ENCODE measurements around the gene SLCO4A1. TPM values are rescaled to one million over a fixed set of nuclear protein-coding genes. Genes with fewer than 3 reads are reported as not detected.

Gene SLCO4A1
- total and polyA plus RNA-seq, 9 of the 15 experiments (the other 6 are each of a cell fraction or from before 2014, with no cell fraction given), result 1.6 to 21.9 (median 12.8) TPM

GRCh38 chr20:62598761-62599194 is 43.5 kb upstream of the SLCO4A1 start (continued):
- TF ChIP-seq ZBTB40 (IDR thresholded peaks at IDR 0.05) (no peak), ZBTB40 (CRISPR knock-in tag; IDR thresholded peaks at IDR 0.05) (no peak), CEBPB (tag; IDR thresholded peaks at IDR 0.05) (no peak), NFXL1 (CRISPR knock-in tag; IDR thresholded peaks at IDR 0.05) (no peak), E2F6 (IDR thresholded peaks at IDR 0.05; ENCODE audit: borderline replicate concordance in 1 of 2, extremely low read depth in 1 of 2, insufficient read depth in 1 of 2, insufficient read length in 1 of 2, low read depth in 1 of 2, low read length in 1 of 2, poor library complexity in 1 of 2, severe bottlenecking in 1 of 2) (peak; percentile 25 to 35), ZNF436 (CRISPR knock-in tag; IDR thresholded peaks at IDR 0.05) (no peak), ATF2 (CRISPR knock-in tag; IDR thresholded peaks at IDR 0.05) (no peak), PKNOX1 (IDR thresholded peaks at IDR 0.05) (no peak), DIDO1 (tag; IDR thresholded peaks at IDR 0.05; ENCODE audit: low read depth) (no peak), KAT7 (CRISPR knock-in tag; IDR thresholded peaks at IDR 0.05; ENCODE audit: borderline replicate concordance) (no peak), STAT5A (IDR thresholded peaks at IDR 0.05; ENCODE audit: borderline replicate concordance, low read length) (no peak), CREB5 (CRISPR knock-in tag; IDR thresholded peaks at IDR 0.05) (no peak), C11orf30 (IDR thresholded peaks at IDR 0.05; ENCODE audit: low read depth) (no peak), HNRNPH1 (optimal IDR thresholded peaks at IDR 0.05; ENCODE audit: low read depth, low read length) (no peak)

All from K562 (cell line).